Ovary (tissue), 3 donors: ENCODE results near the gene PLCB1.

ENCODE experiments used
- EP300 ChIP-seq: sonication (generic); formaldehyde crosslinking; IDR thresholded peaks from one replicate; pipeline ENCODE4 v1.6.1; 2017; ENCODE audit warnings: antibody characterized with exemption
- POLR2A ChIP-seq: fragments of 450-650 bp; IDR thresholded peaks from one replicate; pipeline ENCODE4 v1.6.1; 2017; ENCODE audit warnings: antibody characterized with exemption, mild to moderate bottlenecking, moderate library complexity
- TF ChIP-seq, protein P1 (sequence below), 3 donors: fragments of 450-650 bp in 2 of 3; fragments of 200-600 bp in 1 of 3; IDR thresholded peaks; one replicate each; pipeline versions ENCODE4 v1.5.1 to v1.8.0; 2016 to 2022; ENCODE audit warnings: antibody characterized with exemption in 3 of 3, mild to moderate bottlenecking in 1 of 3
- donor health status: DM: no; HTN: no; CAD: no.

DNA sequence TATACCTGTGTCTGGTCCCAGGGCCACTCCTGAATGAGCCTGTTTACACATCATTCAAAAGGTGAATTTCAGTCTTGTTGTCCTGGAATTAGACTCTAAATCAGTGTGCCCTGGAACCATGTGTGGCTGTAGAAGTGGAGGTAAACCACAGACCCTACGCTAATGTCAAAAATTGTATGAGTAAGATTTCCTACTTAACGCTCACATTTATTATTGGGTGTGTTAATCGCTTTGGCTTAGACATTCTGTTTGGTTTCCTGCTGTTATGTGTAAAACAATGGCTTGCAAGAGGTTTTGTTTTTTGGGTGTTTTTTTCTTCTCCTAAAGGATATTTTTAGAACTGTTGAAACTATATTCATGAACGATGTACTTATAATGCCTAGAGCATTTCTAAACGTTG lies 19.3 kb downstream of the PLCB1 start:
- TF ChIP-seq, protein P1, sequence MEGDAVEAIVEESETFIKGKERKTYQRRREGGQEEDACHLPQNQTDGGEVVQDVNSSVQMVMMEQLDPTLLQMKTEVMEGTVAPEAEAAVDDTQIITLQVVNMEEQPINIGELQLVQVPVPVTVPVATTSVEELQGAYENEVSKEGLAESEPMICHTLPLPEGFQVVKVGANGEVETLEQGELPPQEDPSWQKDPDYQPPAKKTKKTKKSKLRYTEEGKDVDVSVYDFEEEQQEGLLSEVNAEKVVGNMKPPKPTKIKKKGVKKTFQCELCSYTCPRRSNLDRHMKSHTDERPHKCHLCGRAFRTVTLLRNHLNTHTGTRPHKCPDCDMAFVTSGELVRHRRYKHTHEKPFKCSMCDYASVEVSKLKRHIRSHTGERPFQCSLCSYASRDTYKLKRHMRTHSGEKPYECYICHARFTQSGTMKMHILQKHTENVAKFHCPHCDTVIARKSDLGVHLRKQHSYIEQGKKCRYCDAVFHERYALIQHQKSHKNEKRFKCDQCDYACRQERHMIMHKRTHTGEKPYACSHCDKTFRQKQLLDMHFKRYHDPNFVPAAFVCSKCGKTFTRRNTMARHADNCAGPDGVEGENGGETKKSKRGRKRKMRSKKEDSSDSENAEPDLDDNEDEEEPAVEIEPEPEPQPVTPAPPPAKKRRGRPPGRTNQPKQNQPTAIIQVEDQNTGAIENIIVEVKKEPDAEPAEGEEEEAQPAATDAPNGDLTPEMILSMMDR (IDR thresholded peaks at IDR 0.05), result no peak
- TF ChIP-seq POLR2A (no peak), EP300 (no peak)
